ENCODE measurements around the gene POLR1H. TPM values are rescaled to one million over a fixed set of nuclear protein-coding genes. Genes with fewer than 3 reads are reported as not detected.
A peak's percentile ranks its signal among the peaks of the same experiment; 100 is the strongest.

POLR1H gene
- total RNA-seq, 2 donors from 2014 or later, result 33.2 to 38.4 TPM

- no peak for TF ChIP-seq CTCF (IDR thresholded peaks at IDR 0.05)
- intact Hi-C loops (cut with DNase I), result no loop called here
- Histone ChIP-seq H3K36me3 (no peaks in the 10 kb centered on the region), H3K9ac (ENCODE audit: low read depth in 2 of 2, low read length in 2 of 2) (peak overlapping the region; percentile 6 to 29), H3K4me1 (peaks cover 6% of the 10 kb centered on the region), H3K27me3 (peaks cover 30% of the 10 kb centered on the region), H3K27ac (no peak overlapping the region), H3K4me3 (peak overlapping the region; percentile 36), H3K9me3 (no peaks in the 10 kb centered on the region)
- DNase-seq, result peak; percentile 42
Measured at GRCh38 chr6:30074331-30075093, 13.4 kb downstream of the POLR1H start.

DNA sequence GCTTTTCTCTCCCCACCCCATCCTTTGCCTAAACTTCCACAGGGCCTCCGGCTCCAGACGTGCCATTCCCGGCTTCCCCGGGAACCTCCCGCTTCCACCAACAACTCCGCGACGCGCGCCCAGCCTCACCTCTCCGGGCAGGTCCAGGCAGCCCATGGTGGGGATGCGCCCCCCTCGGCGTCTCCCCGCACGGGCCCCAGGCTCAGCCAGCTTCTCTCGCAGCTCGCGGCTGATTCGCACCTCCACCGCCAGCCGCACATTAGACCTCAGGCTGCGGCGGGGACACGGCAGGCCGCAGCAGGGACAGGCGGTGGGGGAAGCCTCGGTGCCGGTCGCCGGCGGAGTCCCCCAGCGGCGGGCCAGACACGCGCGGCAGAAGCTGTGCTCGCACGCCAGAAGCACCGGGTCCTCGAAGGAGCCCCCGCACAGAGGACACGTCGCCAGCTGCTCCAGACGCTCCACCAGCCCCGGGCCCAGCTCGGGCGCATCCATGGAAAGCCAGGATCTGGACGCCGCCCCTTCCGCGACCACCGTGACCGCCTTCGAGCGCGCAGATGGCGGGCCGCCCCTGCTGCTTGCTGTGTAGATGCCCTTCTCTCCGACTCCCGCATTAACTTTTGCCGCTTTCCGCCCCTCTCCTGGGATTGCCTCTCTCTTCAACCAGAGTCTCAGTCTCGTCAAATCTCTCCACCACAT, 14.2 kb downstream of the POLR1H start, which contains the start of gene RNF39:
RNF39 (minus strand) TSS at position 676 of the 696 bp plus-strand sequence; CDS start at position 492, 184 bp downstream.
- no peak for TF ChIP-seq CTCF (IDR thresholded peaks at IDR 0.05)
- peaks cover 30% of the 10 kb centered on the region for H3K27me3 ChIP-seq
- peak within 1 kb of the TSS; percentile 28 to 51 for H3K9ac ChIP-seq (ENCODE audit: low read depth in 2 of 2, low read length in 2 of 2)
- peak within 1 kb of the TSS; percentile 36 for H3K4me3 ChIP-seq
- H3K36me3 ChIP-seq, result no peaks in the 10 kb centered on the region
- peaks cover 6% of the 10 kb centered on the region for H3K4me1 ChIP-seq
- no peak for DNase-seq
- H3K27ac ChIP-seq, result no peak within 1 kb of the TSS
- intact Hi-C loops (cut with DNase I), result no loop called here
- no peaks in the 10 kb centered on the region for H3K9me3 ChIP-seq

DNA sequence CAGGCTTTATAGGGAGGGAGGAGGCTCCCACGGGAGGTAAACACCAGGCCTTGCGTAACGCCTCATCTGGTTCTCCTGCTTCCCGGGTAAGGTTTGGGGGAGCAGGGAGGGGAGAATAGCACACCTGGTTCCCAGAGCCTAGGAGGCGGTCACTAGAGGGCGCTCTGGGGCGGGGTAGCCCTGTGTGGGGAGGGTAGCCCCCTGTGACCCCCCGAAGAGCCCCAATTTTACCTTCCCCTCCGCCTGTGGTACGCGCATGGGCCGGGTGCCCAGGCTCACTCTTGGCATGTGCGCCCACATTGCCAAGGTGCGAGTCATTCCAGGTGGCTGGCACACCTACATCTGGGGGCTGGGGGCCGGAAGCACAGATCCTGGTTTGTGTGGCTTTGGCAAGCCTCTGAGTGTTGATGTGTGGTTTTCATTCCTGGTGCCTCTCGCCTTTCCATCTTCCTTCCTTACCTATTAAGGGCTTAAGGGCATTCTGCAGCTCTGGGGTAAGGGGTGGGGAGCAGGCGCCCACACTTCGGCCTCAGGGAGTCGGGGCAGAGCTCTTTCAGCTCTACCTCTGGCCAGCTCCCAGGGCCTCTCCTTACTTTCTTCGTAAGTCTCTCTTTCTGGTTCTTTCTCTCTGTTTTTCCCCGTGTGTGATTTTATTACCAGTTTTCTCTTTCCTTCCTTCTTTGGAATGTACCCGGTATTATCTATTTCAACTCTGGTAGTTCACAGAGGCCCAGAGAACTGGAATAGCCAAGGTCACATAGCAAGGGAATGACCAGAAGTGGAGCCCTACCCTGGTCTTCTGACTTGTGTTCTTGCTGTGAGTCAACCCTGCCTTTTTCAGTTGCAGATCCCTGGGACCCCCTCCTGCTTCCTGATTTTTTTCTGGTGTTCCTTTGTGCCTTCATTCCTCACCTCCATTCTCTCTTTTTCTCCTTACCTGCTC, 15.0 kb downstream of the POLR1H start:
- DNase-seq, result peak; percentile 65
- H3K27ac ChIP-seq, result no peak overlapping the region
- H3K9me3 ChIP-seq, result no peaks in the 10 kb centered on the region
- H3K27me3 ChIP-seq, result peaks cover 29% of the 10 kb centered on the region
- peak overlapping the region; percentile 36 for H3K4me3 ChIP-seq
- H3K9ac ChIP-seq (ENCODE audit: low read depth in 2 of 2, low read length in 2 of 2), result peak overlapping the region in 1 of 2 donors; percentile 51
- intact Hi-C loops (cut with DNase I), result no loop called here
- peaks cover 6% of the 10 kb centered on the region for H3K4me1 ChIP-seq
- peak; percentile 33 for TF ChIP-seq CTCF (IDR thresholded peaks at IDR 0.05)
- no peaks in the 10 kb centered on the region for H3K36me3 ChIP-seq

DNA sequence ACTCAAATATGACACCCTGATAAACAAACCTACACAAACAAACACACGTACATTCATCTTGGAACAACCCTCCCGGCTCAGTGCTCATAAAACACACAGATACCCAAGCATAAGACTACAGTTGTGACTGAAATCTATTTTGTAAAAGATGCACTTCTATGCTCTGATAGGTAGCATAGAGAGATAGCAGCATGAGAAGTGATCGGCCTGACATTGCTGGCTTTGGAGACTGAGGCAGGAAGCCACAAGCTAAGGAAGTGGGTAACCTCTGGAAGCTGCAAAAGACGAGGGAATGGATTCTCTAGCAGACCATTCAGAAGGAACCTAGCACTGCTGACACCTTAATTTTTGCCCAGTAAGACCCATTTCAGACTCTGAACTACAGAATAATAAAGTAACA, 16.2 kb downstream of the POLR1H start:
- no peak for DNase-seq
- TF ChIP-seq CTCF (IDR thresholded peaks at IDR 0.05), result no peak
- Histone ChIP-seq H3K4me1 (peaks cover 6% of the 10 kb centered on the region), H3K27me3 (peaks cover 26% of the 10 kb centered on the region), H3K4me3 (no peak overlapping the region), H3K27ac (no peak overlapping the region), H3K9me3 (no peaks in the 10 kb centered on the region), H3K36me3 (no peaks in the 10 kb centered on the region), H3K9ac (ENCODE audit: low read depth in 2 of 2, low read length in 2 of 2) (no peak overlapping the region)
- intact Hi-C loops (cut with DNase I), result no loop called here

DNA sequence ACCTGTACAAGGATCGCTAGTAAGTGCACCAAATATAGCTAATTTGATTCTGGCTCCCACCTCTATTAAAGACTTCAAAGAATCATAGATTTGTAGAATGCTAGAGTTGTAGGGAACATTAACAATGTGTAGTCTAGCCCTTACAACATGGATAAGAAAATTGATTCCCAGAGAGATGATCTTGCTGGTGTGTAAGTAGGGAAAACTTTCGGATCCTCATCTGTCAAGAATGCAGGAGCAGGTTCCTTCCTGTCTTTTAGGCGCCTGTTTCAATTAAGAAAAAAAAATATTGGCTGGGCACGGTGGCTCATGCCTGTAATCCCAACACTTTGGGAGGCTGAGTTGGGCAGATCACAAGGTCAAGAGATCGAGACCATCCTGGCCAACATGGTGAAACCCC, 26.8 kb downstream of the POLR1H start:
- no peak overlapping the region for H3K4me3 ChIP-seq
- H3K9me3 ChIP-seq, result no peaks in the 10 kb centered on the region
- no peak overlapping the region for H3K9ac ChIP-seq (ENCODE audit: low read depth in 2 of 2, low read length in 2 of 2)
- H3K4me1 ChIP-seq, result no peaks in the 10 kb centered on the region
- H3K27ac ChIP-seq, result no peak overlapping the region
- TF ChIP-seq CTCF (IDR thresholded peaks at IDR 0.05), result no peak
- H3K36me3 ChIP-seq, result no peaks in the 10 kb centered on the region
- intact Hi-C loops (cut with DNase I), result no loop called here
- no peaks in the 10 kb centered on the region for H3K27me3 ChIP-seq
- no peak for DNase-seq
